Smooth muscle cell (in vitro differentiated cells): Measurements from ENCODE around the gene RNF166. TPM values are rescaled to one million over a fixed set of nuclear protein-coding genes. Genes with fewer than 3 reads are reported as not detected.

Experiments
- DNase-seq: peaks from one replicate; lab custom pipeline; 2025; ENCODE audit not compliant: unreplicated experiment; lab: John Stamatoyannopoulos, UW
- H2AFZ ChIP-seq: fragments of 200-600 bp; sonication (generic); 2 replicates; pipeline ENCODE4 v1.6.0; 2016; ENCODE audit warnings: antibody characterized with exemption, low read depth, mild to moderate bottlenecking
- H3F3A ChIP-seq: fragments of 200-600 bp; sonication (generic); 2 replicates; pipeline ENCODE4 v1.6.0; 2017; ENCODE audit warnings: antibody characterized with exemption, low read depth
- H3K27ac ChIP-seq: fragments of 200-600 bp; sonication (generic); 2 replicates; pipeline ENCODE4 v1.5.1; 2016; ENCODE audit warnings: low read depth, mild to moderate bottlenecking
- H3K27me3 ChIP-seq: fragments of 200-600 bp; sonication (generic); 2 replicates; pipeline ENCODE4 v1.6.1; 2016; ENCODE audit warnings: low read depth, mild to moderate bottlenecking
- H3K36me3 ChIP-seq: fragments of 200-600 bp; sonication (generic); 2 replicates; pipeline ENCODE4 v1.5.1; 2016; ENCODE audit warnings: low read depth
- H3K4me1 ChIP-seq: fragments of 200-600 bp; sonication (generic); 2 replicates; pipeline ENCODE4 v1.5.1; 2016; ENCODE audit warnings: low read depth
- H3K4me2 ChIP-seq: fragments of 200-600 bp; sonication (generic); 2 replicates; pipeline ENCODE4 v1.6.0; 2016; ENCODE audit warnings: mild to moderate bottlenecking
- H3K4me3 ChIP-seq: fragments of 200-600 bp; sonication (generic); 2 replicates; pipeline ENCODE4 v1.5.1; 2016; ENCODE audit warnings: mild to moderate bottlenecking
- H3K79me2 ChIP-seq: fragments of 200-600 bp; sonication (generic); 2 replicates; pipeline ENCODE4 v1.6.0; 2016; ENCODE audit warnings: low read depth, mild to moderate bottlenecking
- H3K9ac ChIP-seq: fragments of 200-600 bp; sonication (generic); 2 replicates; pipeline ENCODE4 v1.6.0; 2016; ENCODE audit warnings: low read depth
- H3K9me3 ChIP-seq: fragments of 200-600 bp; sonication (generic); replicated peaks from 2 replicates; pipeline ENCODE4 v1.5.1; 2016; ENCODE audit warnings: low read depth
- H4K20me1 ChIP-seq: fragments of 200-600 bp; sonication (generic); 2 replicates; pipeline ENCODE4 v1.6.0; 2016; ENCODE audit warnings: low read depth
- CTCF ChIP-seq: fragments of 200-600 bp; sonication (generic); IDR thresholded peaks from 2 replicates; pipeline ENCODE4 v1.5.1; 2017; ENCODE audit warnings: borderline replicate concordance, mild to moderate bottlenecking, antibody characterized with exemption; ENCODE audit not compliant: insufficient read depth, poor library complexity, severe bottlenecking
- WGBS: methylation state at CpG from one replicate; pipeline ENCODE4 v1.1.7; 2016; ENCODE audit warnings: low lambda C conversion rate; 5-methylcytosine and 5-hydroxymethylcytosine counted together
- polyA plus RNA-seq: library from polyadenylated mRNA; unstranded; fragments of >200 nt; fragmentation: Nextera tagmentation; extraction: Ambion mirVana; gene quantifications from 2 replicates; pipeline ENCODE4 v1.2.1, GENCODE V29; 2016
- total RNA-seq: library from RNA; depleted of rRNA; stranded (reverse); fragments of >200 nt; gene quantifications from 2 replicates; pipeline ENCODE4 v1.2.3, GENCODE V29; 2014

The RNF166 gene
- total and polyA plus RNA-seq, 2 experiments from 2014 or later = 10.1 to 17.3 TPM

GRCh38 chr16:88749358-88749757, 43.1 kb upstream of the RNF166 start:
- no peaks in the 10 kb centered on the region for H3K36me3 ChIP-seq
- H2AFZ ChIP-seq = no peak overlapping the region
- H3K4me2 ChIP-seq = no peak overlapping the region
- H3K79me2 ChIP-seq = peaks cover 37% of the 10 kb centered on the region
- no peaks in the 10 kb centered on the region for H3K9me3 ChIP-seq
- H3K4me3 ChIP-seq = no peak overlapping the region
- H3K27me3 ChIP-seq = no peaks in the 10 kb centered on the region
- TF ChIP-seq CTCF = no peak
- no peak overlapping the region for H3K27ac ChIP-seq
- H3K9ac ChIP-seq = no peak overlapping the region
- peaks cover 5% of the 10 kb centered on the region for H3K4me1 ChIP-seq
- WGBS = 98% methylated on average over 23 of the region's 26 CpGs
- no peak for DNase-seq
- peaks cover 93% of the 10 kb centered on the region for H4K20me1 ChIP-seq
- H3F3A ChIP-seq = no peaks in the 10 kb centered on the region

GRCh38 chr16:88748364-88748763, 42.2 kb upstream of the RNF166 start:
- WGBS = 87% methylated on average over 12 of the region's 12 CpGs
- DNase-seq = no peak

GRCh38 chr16:88747588-88748301, 41.5 kb upstream of the RNF166 start:
- WGBS = 94% methylated on average over 23 of the region's 26 CpGs
- Histone ChIP-seq H3K4me1 (peaks cover 5% of the 10 kb centered on the region), H2AFZ (no peak overlapping the region), H3K9ac (no peak overlapping the region), H3F3A (no peaks in the 10 kb centered on the region), H3K79me2 (peaks cover 30% of the 10 kb centered on the region), H3K27ac (no peak overlapping the region), H3K4me2 (no peak overlapping the region), H3K36me3 (no peaks in the 10 kb centered on the region), H3K9me3 (no peaks in the 10 kb centered on the region), H3K4me3 (no peak overlapping the region), H4K20me1 (peaks cover 96% of the 10 kb centered on the region), H3K27me3 (no peaks in the 10 kb centered on the region)
- TF ChIP-seq CTCF = no peak
- DNase-seq = no peak

More at GRCh38 chr16:88748364-88748763, 42.2 kb upstream of the RNF166 start:
- Histone ChIP-seq H3K4me3 (no peak overlapping the region), H4K20me1 (peaks cover 93% of the 10 kb centered on the region), H3K9ac (no peak overlapping the region), H2AFZ (no peak overlapping the region), H3K27ac (no peak overlapping the region), H3K27me3 (no peaks in the 10 kb centered on the region), H3F3A (no peaks in the 10 kb centered on the region), H3K79me2 (peaks cover 30% of the 10 kb centered on the region), H3K36me3 (no peaks in the 10 kb centered on the region), H3K9me3 (no peaks in the 10 kb centered on the region), H3K4me2 (no peak overlapping the region), H3K4me1 (peaks cover 5% of the 10 kb centered on the region)
- no peak for TF ChIP-seq CTCF

- H3F3A ChIP-seq = no peaks in the 10 kb centered on the region
- H3K4me1 ChIP-seq = peaks cover 5% of the 10 kb centered on the region
- TF ChIP-seq CTCF = no peak
- peaks cover 21% of the 10 kb centered on the region for H3K79me2 ChIP-seq
- H3K27me3 ChIP-seq = no peaks in the 10 kb centered on the region
- WGBS = 78% methylated on average over 17 of the region's 17 CpGs
- H4K20me1 ChIP-seq = peaks cover 93% of the 10 kb centered on the region
- DNase-seq = no peak
- H3K4me2 ChIP-seq = no peak overlapping the region
- no peak overlapping the region for H3K4me3 ChIP-seq
- no peaks in the 10 kb centered on the region for H3K36me3 ChIP-seq
- H3K9ac ChIP-seq = no peak overlapping the region
- no peak overlapping the region for H3K27ac ChIP-seq
- H2AFZ ChIP-seq = no peak overlapping the region
- no peaks in the 10 kb centered on the region for H3K9me3 ChIP-seq
These were observed 40.3 kb upstream of the RNF166 start for GRCh38 chr16:88746506-88746905.
